Gastroesophageal sphincter (tissue), 4 donors: ENCODE results near the gene N4BP2L1. TPM values are rescaled to one million over a fixed set of nuclear protein-coding genes. Genes with fewer than 3 reads are reported as not detected.

Experiments used
- ATAC-seq: fragments of 150-250 bp; one replicate; pipeline ENCODE4 v1.9.1; 2016; ENCODE audit warnings: mild to moderate bottlenecking, moderate library complexity
- H3K27ac ChIP-seq, 4 donors: fragments of 200-600 bp; sonication (generic) in 3 of 4; 1 replicate in 3 of 4; 2 replicates in 1 of 4; pipeline ENCODE4 v1.5.1; 2016 to 2019
- H3K27me3 ChIP-seq: fragments of 200-600 bp; sonication (generic); one replicate; pipeline ENCODE4 v1.5.1; 2019
- H3K36me3 ChIP-seq, 2 donors: fragments of 200-600 bp; sonication (generic); one replicate each; pipeline ENCODE4 v1.5.1; 2019; ENCODE audit warnings: control low read depth in 1 of 2
- H3K4me1 ChIP-seq, 3 donors: fragments of 200-600 bp; sonication (generic); 1 replicate in 2 of 3; 2 replicates in 1 of 3; pipeline ENCODE4 v1.5.1; 2016 to 2019; ENCODE audit warnings: control low read depth in 2 of 3
- H3K4me3 ChIP-seq, 2 donors: fragments of 200-600 bp; sonication (generic); one replicate each; pipeline ENCODE4 v1.5.1; 2019; ENCODE audit warnings: mild to moderate bottlenecking in 1 of 2, moderate library complexity in 1 of 2
- H3K9me3 ChIP-seq, 3 donors: fragments of 200-600 bp; sonication (generic); one replicate each; pipeline ENCODE4 v1.5.1; 2017 to 2019; ENCODE audit warnings: control low read depth in 2 of 3
- CTCF ChIP-seq, 4 experiments: fragments of 200-600 bp in 2 of 4; fragments of 450-650 bp in 2 of 4; sonication (generic) in 1 of 4; IDR thresholded peaks; one replicate each; pipeline ENCODE4 v1.5.1; 2017 to 2019; ENCODE audit warnings: antibody characterized with exemption in 4 of 4, mild to moderate bottlenecking in 2 of 4, moderate library complexity in 2 of 4
- EP300 ChIP-seq: sonication (generic); formaldehyde crosslinking; IDR thresholded peaks from one replicate; pipeline ENCODE4 v1.6.1; 2017; ENCODE audit warnings: antibody characterized with exemption, mild to moderate bottlenecking
- POLR2A ChIP-seq, 2 donors: fragments of 450-650 bp; IDR thresholded peaks; one replicate each; pipeline ENCODE4 v1.6.1; 2017; ENCODE audit warnings: antibody characterized with exemption in 2 of 2, mild to moderate bottlenecking in 2 of 2, moderate library complexity in 1 of 2
- POLR2AphosphoS5 ChIP-seq: sonication (generic); formaldehyde crosslinking; IDR thresholded peaks from one replicate; pipeline ENCODE4 v1.6.1; 2017; ENCODE audit warnings: antibody characterized with exemption
- WGBS, 2 donors: methylation state at CpG; one replicate each; pipeline ENCODE4 v1.1.5; 2018; ENCODE audit warnings: low coverage in 1 of 2; 5-methylcytosine and 5-hydroxymethylcytosine counted together
- total RNA-seq, 4 donors: library from RNA; depleted of rRNA; stranded (reverse); fragments of >200 nt; gene quantifications; one replicate each; pipeline ENCODE4 v1.1.0, GENCODE V29; 2016

The N4BP2L1 gene
- total RNA-seq, 4 donors from 2014 or later, result 7.2 to 31.0 (median 22.5) TPM

GRCh38 chr13:32426990-32427851, 709 bp downstream of the N4BP2L1 start:
- H3K4me1 ChIP-seq, result peaks cover 0 to 40% (median 0%) of the 10 kb centered on the region in 3 donors
- peak overlapping the region; percentile 45 to 89 (median 86) for H3K27ac ChIP-seq
- no peaks in the 10 kb centered on the region for H3K27me3 ChIP-seq
- peaks cover 0 to 13% of the 10 kb centered on the region in 2 donors for H3K36me3 ChIP-seq
- peak; percentile 44 for ATAC-seq
- TF ChIP-seq EP300, result no peak
- TF ChIP-seq CTCF (IDR thresholded peaks at IDR 0.05), result peak in 1 of 4 experiments; percentile 32
- H3K9me3 ChIP-seq, result no peaks in the 10 kb centered on the region
- H3K4me3 ChIP-seq, result peak overlapping the region; percentile 74 to 93
- 2 to 4% methylated on average over 11 to 16 of the region's 90 CpGs for WGBS, 2 donors

GRCh38 chr13:32426191-32426989, 1.5 kb downstream of the N4BP2L1 start:
- no peak for ATAC-seq
- no peaks in the 10 kb centered on the region for H3K9me3 ChIP-seq
- no peaks in the 10 kb centered on the region for H3K27me3 ChIP-seq
- WGBS, 2 donors, result 33 to 42% methylated on average over 9 to 11 of the region's 19 CpGs
- peaks cover 0 to 7% of the 10 kb centered on the region in 2 donors for H3K36me3 ChIP-seq
- peak overlapping the region in 3 of 4 donors; percentile 85 to 89 (median 88) for H3K27ac ChIP-seq
- TF ChIP-seq EP300 (no peak), POLR2AphosphoS5 (no peak), CTCF (IDR thresholded peaks at IDR 0.05) (no peak), POLR2A (IDR thresholded peaks at IDR 0.05) (no peak)
- H3K4me1 ChIP-seq, result peaks cover 0 to 40% (median 0%) of the 10 kb centered on the region in 3 donors
- peak overlapping the region; percentile 74 to 93 for H3K4me3 ChIP-seq

- Histone ChIP-seq H3K36me3 (peaks cover 0 to 11% of the 10 kb centered on the region in 2 donors), H3K4me3 (no peak overlapping the region), H3K9me3 (no peaks in the 10 kb centered on the region), H3K27ac (peak overlapping the region in 1 of 4 donors; percentile 89), H3K4me1 (peaks cover 0 to 39% (median 0%) of the 10 kb centered on the region in 3 donors), H3K27me3 (no peaks in the 10 kb centered on the region)
- ATAC-seq, result no peak
- no peak for TF ChIP-seq POLR2A (IDR thresholded peaks at IDR 0.05)
- no peak for TF ChIP-seq POLR2AphosphoS5
- no peak for TF ChIP-seq CTCF (IDR thresholded peaks at IDR 0.05)
- TF ChIP-seq EP300, result no peak
- WGBS, 2 donors, result 82 to 85% methylated on average over 5 to 6 of the region's 7 CpGs
Observed at GRCh38 chr13:32425158-32425557, 2.8 kb downstream of the N4BP2L1 start.

- Histone ChIP-seq H3K4me1 (peaks cover 0 to 26% (median 0%) of the 10 kb centered on the region in 3 donors), H3K36me3 (peaks cover 0 to 16% of the 10 kb centered on the region in 2 donors), H3K9me3 (no peaks in the 10 kb centered on the region), H3K4me3 (no peak overlapping the region), H3K27me3 (no peaks in the 10 kb centered on the region), H3K27ac (no peak overlapping the region)
- ATAC-seq, result no peak
- TF ChIP-seq CTCF (IDR thresholded peaks at IDR 0.05) (no peak), POLR2A (IDR thresholded peaks at IDR 0.05) (no peak), POLR2AphosphoS5 (no peak), EP300 (no peak)
- WGBS, 2 donors, result 94 to 100% methylated on average over 3 of the region's 3 CpGs
Observed at GRCh38 chr13:32423592-32423991, 4.3 kb downstream of the N4BP2L1 start.
